ENCODE results near the gene TMEM242. TPM values are rescaled to one million over a fixed set of nuclear protein-coding genes. Genes with fewer than 3 reads are reported as not detected.

TMEM242 gene
- polyA plus RNA-seq, 1 donor from 2014 or later: 17.6 TPM

- no peaks in the 10 kb centered on the region for H3F3A ChIP-seq (ENCODE audit: insufficient read depth, low read length, poor library complexity, severe bottlenecking)
- no peak overlapping the region for H2AFZ ChIP-seq (ENCODE audit: low read depth, low read length)
- H3K4me2 ChIP-seq (ENCODE audit: low read length): no peak overlapping the region
- no peaks in the 10 kb centered on the region for H3K36me3 ChIP-seq (ENCODE audit: insufficient read depth, low read length)
- H3K9me2 ChIP-seq (ENCODE audit: insufficient read depth, low read length): no peaks in the 10 kb centered on the region
- no peaks in the 10 kb centered on the region for H3K9me3 ChIP-seq (ENCODE audit: low read length)
- TF ChIP-seq CTCF (IDR thresholded peaks at IDR 0.05; ENCODE audit: poor library complexity, severe bottlenecking): no peak
- TF ChIP-seq EZH2 (IDR thresholded peaks at IDR 0.05; ENCODE audit: borderline replicate concordance, insufficient read depth, low read length, poor library complexity, severe bottlenecking): no peak
- no peak for TF ChIP-seq POLR2AphosphoS5 (IDR thresholded peaks at IDR 0.05)
- TF ChIP-seq REST (IDR thresholded peaks at IDR 0.05; ENCODE audit: borderline replicate concordance): no peak
- TF ChIP-seq SMC3 (conservative IDR thresholded peaks at IDR 0.05; ENCODE audit: poor library complexity): no peak
- no peak for TF ChIP-seq RAD21 (conservative IDR thresholded peaks at IDR 0.05)
- no peak for TF ChIP-seq MXI1 (conservative IDR thresholded peaks at IDR 0.05; ENCODE audit: poor library complexity, severe bottlenecking)
- no peak for TF ChIP-seq EP300 (conservative IDR thresholded peaks at IDR 0.05; ENCODE audit: poor library complexity, severe bottlenecking)
- TF ChIP-seq TAF1 (IDR thresholded peaks at IDR 0.05; ENCODE audit: low read depth): no peak
- H4K20me1 ChIP-seq (ENCODE audit: insufficient read depth): no peaks in the 10 kb centered on the region
- no peak overlapping the region for H3K4me3 ChIP-seq (ENCODE audit: low read length)
- no peak overlapping the region for H3K27ac ChIP-seq (ENCODE audit: low read length)
- H3K79me2 ChIP-seq (replicated peaks; ENCODE audit: insufficient read depth, low read length): no peaks in the 10 kb centered on the region
- no peaks in the 10 kb centered on the region for H3K27me3 ChIP-seq (ENCODE audit: insufficient read depth, low read depth, low read length)
- H3K9ac ChIP-seq (ENCODE audit: low read length): no peak overlapping the region
Measured at GRCh38 chr6:157255079-157255478, 68.2 kb downstream of the TMEM242 start.

GRCh38 chr6:157254538-157254937 is 68.8 kb downstream of the TMEM242 start:
- Histone ChIP-seq H3K79me2 (replicated peaks; ENCODE audit: insufficient read depth, low read length) (no peaks in the 10 kb centered on the region), H3K9me3 (ENCODE audit: low read length) (no peaks in the 10 kb centered on the region), H2AFZ (ENCODE audit: low read depth, low read length) (no peak overlapping the region), H4K20me1 (ENCODE audit: insufficient read depth) (no peaks in the 10 kb centered on the region), H3F3A (ENCODE audit: insufficient read depth, low read length, poor library complexity, severe bottlenecking) (no peaks in the 10 kb centered on the region), H3K4me2 (ENCODE audit: low read length) (no peak overlapping the region), H3K36me3 (ENCODE audit: insufficient read depth, low read length) (no peaks in the 10 kb centered on the region), H3K4me3 (ENCODE audit: low read length) (no peak overlapping the region), H3K9ac (ENCODE audit: low read length) (no peak overlapping the region), H3K27ac (ENCODE audit: low read length) (no peak overlapping the region), H3K27me3 (ENCODE audit: insufficient read depth, low read depth, low read length) (no peaks in the 10 kb centered on the region), H3K9me2 (ENCODE audit: insufficient read depth, low read length) (no peaks in the 10 kb centered on the region)
- no peak for TF ChIP-seq CTCF (IDR thresholded peaks at IDR 0.05; ENCODE audit: poor library complexity, severe bottlenecking)
